ENCODE measurements around the gene SGCA.

The SGCA gene

DNA sequence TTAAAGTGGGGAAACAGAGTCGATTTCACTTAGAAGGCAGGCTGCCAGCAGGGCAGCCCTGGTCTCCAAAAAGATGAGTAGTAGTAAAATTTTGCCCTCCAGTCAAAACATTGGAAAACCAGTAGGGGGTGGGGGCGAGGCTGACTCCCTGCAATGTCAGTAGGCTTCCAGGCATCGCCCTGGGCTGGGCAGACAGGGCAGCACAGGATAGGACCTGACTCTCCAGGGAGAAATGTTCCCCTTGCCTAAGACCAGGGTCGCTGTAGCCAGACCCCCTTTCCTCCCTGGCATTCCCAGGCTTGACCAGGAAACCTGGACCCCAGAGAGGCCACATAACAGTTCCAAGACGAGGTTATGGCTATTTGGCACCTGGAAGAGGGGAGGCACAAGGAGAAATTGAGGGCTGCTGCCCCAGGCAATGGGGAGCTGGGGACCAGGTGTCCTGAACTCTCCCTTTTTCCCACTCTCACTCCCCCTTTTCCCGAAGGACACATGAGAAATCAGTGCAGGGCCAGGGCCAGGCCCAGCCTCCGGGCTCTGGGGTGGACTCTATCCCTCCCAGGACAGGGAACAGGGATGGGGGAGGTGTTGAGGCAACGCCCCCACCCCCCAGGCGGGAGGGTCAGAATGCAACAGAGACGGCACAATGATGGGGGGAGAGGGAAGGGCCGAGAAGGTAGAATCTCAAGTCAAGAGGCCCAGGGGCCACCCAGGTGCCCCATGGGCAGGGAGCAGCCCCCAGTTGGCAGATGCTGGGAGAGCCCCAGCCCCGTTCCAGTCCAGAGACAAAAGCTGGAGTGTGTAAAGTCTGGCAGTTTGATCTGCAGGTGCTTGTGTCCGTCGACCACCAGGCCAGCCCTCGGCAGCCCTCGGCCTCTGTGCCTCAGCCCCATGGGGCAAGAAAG lies 31.3 kb upstream of the SGCA start:
- no peak for DNase-seq (ENCODE audit: low read depth in 2 of 2)

DNA sequence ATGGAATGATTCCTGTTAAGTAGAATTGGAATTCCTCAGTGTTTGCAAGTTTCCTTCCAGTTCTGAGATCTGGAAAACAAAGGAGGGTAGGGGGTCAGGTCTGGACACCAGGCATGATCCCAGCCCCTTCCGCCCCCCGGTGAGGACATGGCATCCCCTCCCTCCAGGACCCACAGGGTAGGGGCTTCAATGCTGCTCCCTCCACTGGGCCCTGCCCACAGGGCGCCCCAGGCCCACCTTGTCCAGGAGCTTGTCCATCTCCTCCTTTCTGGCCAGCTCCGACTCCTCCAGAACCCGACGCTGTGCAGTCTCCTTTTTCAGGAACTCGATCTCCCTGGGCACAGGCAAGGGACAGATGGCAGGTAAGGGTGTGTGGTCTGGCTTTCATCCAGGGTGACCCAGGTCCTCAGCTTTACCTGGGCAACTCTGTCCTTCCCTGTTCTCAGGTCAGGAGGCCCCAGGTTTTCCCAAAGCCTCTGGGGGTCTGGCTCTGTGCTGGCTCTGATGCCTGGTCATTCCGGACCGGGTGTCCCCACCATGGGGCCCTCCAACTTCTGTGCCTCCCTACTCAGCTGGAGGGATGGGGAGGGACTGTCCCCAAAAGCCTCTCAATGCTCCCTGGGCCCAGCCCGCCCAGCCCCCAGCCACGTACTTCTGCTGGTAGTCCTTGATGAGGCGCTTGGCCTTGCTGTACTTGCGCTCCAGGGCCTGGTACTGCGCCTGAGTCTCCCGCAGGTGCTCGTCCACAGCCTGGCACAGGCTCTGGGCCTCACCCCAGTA lies 30.3 kb upstream of the SGCA start:
- no peak for DNase-seq (ENCODE audit: low read depth in 2 of 2)

DNA sequence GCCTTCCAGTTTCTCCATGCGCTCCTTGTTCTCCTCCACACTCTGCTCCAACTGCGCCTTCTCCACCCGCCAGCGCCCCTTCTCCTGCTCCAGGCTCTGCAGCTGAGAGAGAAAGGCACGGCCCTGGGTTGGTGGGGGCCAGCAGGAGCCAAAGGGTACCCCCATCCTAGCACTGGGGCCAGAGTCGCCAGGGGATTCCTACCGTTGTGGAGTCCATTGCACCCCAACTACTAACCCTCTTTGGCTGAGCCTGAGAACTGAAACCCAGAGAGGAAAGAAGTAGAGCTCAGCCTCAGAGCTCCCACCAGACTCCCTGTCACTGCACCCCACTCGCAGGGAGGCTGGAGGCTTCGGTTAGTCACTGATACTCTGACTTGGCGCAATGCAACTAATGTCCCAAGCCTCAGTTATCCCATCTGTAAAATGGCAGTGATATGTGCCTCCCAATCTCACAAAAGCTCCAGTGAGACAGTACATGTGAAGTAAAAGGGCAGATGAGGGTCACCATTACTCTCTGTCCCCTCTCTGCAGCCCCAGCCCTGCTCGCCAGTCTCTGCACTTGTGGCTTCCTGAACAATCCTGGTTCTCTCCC lies 29.6 kb upstream of the SGCA start:
- DNase-seq (ENCODE audit: low read depth in 2 of 2): no peak

DNA sequence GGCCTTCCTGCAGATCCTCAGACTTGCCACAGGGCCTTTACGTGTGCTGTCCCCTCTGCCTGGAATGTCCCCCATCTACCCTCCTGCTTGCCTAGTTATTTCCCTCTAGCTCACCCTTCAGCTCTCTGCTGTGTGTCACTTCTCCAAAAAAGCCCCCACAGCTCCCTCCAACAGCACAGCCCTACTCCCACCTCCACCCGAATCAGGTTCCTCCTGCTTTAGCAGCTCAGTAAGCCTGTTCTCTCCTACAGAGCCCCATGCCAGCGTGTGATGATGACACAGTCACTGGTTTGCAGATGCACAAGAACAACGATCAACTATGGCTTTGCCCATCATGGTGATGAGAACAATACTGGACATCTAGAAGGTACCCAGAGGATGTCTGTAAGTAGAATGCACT lies 28.8 kb upstream of the SGCA start:
- DNase-seq (ENCODE audit: low read depth in 2 of 2): no peak

DNA sequence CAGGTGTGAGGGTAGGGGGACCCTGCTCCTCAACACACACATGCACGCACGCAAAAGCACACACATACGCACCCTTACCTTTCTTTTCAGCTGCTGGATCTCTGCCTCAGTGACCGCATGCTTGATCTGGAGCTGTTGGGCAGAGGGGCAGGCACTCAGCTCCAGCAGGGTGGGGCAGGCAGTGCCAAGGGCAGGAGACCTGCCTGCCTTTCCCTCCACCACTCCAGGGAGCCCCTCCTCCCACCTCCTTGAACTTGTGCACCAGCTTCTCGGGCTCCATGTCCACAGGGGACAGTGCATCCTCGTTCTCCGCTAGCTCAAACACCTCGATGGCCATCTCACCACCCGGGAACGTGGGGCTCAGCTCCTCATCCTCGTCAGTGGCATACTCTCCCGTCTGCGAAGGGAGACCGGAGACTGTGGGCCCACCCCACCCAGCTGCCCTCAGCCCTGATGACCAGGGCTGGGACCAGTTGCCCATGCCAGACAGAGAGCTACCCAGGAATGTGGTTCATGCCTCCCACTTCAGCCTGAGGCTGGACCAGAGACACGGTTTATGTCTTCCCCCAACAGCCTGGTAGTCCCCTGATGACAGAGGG lies 26.5 kb upstream of the SGCA start:
- DNase-seq (ENCODE audit: low read depth in 2 of 2): no peak

DNA sequence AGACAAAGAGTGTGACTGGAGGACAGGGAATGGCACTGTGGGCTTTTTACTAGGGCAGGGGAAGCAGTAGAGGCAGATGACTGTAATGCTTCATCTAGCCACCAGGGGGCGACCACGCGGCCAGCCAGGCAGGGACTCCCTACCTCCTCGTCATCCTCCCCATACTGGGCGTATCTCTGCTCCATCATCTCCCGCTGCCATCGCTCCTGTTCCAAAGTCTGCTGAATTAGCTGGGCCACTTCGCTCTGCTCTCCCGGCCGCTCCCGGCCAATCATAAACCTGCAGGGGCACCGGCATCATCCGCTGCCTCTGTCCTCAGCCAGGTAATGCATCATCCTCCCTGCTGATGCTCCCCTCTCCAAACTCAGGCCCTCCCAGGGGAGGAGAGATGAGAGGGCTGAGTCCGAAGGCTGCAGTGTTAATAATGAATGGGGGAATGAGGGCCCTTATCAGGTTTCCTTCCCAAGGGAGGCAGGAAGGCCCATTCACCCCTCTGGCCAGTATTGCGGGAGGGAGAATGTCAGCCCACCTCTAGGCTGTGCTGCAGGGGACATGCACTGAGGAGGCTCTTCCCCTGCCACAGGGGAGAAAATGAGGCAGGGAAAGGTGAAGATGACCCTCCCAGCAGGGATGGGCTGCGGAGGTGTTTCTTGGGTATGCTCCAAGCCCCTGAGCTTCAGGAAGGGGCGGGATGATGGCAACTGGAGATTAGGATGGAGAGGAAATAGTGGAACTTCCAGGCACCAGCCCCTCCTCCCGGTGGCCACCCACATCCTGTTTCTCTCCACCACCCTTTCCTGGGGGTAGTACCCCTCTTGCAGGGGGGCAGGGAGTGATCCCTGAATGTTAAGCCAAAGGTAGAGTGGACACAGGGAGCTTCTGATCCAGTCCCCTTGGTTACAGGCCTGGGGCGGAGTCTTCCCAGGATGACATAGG lies 25.6 kb upstream of the SGCA start:
- DNase-seq (ENCODE audit: low read depth in 2 of 2): peak; percentile 74 to 78

DNA sequence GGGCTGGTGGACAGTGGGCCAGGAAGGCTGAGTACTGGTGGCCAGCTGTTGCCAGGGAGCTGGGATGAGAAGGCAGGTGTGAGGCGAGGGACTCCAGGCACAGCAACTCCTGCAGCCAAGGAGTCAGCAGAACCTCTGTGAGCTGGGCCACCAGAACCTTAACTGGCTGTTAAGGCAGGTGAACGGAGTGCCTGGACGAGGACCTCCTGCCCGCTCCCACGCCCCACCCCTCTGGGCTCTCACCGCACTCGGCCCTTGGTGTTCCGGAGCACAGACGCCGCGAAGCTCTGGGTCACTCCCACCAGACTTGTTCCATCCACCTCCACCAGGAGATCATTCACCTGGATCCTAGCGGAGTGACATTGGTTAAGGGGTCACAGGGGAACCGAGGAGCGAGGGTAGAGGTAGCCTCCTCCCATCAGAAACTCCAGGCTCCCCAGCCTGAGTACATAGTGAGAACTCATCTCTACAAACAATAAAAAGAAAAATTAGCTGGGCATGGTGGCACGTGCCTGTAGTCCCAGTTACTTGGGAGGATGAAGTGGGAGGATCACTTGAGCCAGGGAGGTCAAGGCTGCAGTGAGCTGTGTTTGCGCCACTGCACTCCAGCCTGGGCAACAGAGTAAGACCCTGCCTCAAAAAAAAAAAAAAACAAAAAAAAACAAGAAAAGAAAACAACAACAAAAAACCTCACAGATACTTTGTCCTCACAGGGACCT lies 24.6 kb upstream of the SGCA start:
- no peak for DNase-seq (ENCODE audit: low read depth in 2 of 2)

DNA sequence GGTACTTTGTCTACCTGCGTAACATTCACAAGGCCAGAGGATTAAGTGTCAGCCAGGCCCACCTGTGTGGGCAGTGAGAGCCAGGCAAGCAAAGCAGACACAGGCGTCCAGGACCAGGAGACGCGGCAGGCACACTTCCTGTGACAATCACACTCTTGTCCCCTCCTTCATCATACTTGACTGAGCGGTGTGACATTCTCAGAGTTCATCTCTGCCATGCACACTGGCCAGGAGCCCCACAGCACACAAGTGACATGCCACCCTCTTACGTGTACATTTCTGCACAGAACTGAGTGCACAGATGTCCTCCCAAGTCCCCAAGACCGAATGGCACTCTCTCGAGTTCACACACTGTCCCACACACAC lies 24.1 kb upstream of the SGCA start:
- no peak for DNase-seq (ENCODE audit: low read depth in 2 of 2)

DNA sequence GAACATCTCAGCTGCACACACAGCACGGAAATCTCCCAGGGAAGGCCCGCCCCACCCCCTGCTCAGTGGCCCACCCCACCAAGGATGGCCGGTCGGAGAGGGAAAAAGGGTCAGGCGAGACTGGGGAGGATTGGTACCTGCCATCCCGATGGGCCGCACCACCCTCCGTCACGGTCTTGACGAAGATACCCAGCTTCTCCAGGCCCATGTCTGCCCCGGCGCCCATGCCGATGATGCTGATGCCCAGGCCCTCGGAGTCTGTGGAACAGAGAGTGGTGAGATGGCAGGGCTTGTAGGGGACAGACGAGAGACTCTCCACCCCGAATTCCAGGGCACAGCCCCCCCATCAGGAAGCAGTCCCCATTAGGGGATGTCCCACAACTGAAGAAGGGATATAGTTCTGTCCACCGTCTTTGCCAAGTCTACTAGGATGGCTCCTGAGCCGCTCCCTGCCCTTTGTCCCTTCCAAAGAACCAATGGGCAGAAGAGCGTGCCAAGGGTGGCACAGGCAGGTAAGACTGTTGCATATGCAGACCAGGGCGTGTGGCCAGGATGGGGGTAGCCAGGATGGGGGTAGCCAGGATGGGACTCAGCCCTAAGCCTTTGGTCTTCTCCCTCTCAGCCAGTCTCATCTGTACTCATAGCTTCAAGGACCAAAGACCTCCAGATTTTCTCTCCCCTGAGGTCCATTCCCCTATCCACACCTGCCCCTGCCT lies 22.2 kb upstream of the SGCA start:
- no peak for DNase-seq (ENCODE audit: low read depth in 2 of 2)

DNA sequence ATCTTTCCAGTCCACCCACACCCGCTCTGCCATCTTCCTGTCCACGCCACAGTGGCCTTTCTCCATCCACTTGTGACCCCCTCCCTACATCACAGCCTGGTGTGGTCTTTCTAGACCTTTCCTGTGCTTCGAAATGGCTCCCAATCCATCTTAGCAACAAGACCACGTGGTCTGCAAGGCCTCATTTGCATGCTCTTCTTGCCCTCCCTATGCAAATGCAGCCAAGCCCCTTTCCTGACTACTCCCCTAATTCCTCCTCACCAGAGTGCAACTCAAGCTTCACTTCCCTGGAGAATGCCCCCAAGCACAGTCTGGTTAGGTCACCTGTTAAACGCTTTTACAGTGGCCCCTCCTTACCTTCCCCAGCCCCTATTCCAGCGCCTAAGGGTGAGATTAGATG lies 21.4 kb upstream of the SGCA start:
- DNase-seq (ENCODE audit: low read depth in 2 of 2): no peak

DNA sequence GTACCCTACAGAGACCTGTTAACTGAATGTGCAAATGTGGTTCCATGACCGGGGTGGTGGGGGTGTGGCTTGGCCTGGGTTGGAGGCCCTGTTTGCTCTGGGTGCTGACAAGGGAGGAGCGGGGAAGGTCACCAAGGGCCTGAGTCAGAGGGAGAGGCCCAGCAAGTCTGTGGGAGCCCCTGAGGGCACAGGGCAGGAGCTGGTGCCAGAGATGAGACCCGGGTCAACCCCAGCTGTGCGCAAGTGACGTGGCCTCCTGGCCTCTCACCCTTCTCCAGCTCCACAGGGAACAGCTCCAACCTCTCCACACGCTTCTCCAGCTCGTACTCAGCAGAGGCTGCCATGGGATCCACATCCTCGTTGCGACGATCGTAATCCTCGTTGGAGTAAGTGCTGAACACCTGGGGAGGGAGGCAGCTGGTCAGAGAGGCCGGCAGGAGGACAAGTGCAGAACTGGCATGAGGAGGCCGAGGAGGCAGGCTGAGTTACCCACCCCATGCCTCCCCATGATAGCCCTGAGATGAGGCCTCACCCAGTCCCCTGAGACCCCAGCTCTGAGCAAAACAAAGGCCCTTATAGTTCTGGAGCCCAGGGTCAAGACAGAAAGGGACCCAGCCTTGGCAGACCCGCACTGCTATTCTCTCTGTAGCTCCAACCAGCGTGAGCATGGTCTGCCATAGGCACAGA lies 20.8 kb upstream of the SGCA start:
- no peak for DNase-seq (ENCODE audit: low read depth in 2 of 2)

DNA sequence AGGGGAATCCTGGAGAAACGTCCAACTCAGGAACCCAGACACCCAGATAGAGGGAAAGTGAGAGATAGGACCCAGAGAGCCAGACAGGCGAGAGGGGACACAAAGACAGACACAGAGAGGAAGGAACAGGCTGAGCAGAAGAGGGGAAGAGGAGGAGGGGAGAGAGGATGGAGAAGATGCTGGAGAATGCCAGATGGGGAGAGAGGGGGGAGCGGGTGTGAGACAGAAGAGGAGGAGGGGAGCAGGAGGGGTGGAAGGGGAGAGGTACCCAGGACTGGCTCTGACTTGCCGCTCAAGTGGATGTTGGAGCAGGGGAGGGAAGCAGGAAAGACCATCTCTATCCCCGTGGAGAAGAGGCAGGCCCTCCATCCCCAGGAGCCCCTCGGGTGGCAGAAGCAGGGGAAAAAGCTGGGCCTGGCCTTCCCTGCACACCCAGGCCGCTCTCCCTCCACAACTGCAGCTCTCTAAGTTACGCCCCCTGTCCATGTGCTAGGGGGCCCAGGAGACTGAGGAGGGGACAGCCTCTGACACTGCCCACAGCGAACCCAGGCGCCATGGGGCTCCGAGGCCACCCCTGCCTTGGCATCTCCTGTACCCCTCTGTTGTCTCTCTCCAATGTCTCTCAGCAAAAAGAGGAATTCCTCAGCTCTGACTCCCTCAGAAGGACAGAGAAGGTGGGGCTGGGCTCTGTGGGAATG lies 20.1 kb upstream of the SGCA start:
- DNase-seq (ENCODE audit: low read depth in 2 of 2): no peak

DNA sequence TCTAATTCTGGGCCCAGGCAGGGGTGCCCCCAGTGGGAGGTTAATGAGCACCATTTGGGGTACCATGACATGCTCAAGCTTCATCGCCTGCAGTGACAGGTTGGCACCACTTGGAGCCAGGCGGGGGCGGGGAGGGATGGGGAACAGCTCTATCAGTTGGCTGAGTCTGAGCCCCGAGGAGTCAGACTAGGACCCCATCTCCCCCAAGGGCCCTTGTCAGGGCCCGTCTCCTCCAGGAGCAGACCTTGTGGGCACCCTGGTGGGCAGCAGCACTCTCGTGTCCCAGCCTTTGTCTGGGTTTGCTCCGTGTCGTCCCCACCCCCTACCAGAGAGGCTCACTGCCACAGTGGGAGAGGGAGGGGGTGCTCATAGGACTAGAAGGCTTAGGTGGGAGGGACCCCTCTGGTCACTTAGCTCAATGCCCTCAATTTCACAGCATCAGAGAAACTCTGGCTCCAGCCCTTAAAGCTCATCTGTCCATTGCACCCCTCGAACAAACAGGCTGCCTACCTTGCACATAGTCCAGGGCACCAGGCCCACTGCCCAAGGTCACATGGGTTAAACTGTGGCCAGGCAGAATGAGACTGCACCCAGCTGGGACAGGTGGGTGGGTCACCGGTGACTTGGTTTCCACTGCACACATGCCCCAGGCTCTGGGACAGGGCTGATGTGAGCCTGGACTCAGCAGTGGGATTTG lies 19.4 kb upstream of the SGCA start:
- no peak for DNase-seq (ENCODE audit: low read depth in 2 of 2)

DNA sequence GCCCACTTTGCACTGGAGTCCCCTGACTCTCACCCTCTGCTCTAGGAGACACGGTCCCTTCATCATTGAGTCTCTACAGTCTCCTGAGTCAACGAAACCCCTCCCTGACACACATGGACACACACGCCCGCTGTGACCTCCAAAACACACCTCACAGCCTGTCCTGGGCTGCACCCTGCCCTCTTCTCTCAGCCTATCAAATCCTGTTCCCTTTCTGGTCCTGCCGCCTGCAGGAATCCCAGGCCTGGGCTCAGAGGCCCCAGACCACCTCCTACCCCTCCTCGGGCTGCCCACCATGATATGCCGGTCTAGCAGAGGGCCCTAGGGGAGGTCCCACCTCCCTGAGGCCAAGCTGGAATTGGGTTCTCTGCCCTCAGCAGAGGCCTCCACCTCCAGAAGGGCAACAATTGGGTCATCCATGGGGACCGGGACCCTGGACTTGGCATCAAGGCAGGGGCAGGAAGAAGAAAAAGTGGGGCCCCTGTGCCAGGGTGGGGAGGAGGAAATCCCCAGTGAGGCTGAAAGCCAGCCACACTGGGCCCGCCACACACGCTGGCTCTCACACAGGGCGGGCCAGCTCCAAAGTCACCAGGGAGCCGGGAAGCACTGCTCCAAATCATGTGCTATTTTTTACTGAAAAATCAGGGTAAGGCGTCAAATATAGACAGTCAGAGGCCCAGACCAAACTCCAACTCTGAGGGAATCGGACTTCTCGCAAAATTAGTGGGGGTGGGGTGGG lies 18.7 kb upstream of the SGCA start:
- DNase-seq (ENCODE audit: low read depth in 2 of 2): no peak

DNA sequence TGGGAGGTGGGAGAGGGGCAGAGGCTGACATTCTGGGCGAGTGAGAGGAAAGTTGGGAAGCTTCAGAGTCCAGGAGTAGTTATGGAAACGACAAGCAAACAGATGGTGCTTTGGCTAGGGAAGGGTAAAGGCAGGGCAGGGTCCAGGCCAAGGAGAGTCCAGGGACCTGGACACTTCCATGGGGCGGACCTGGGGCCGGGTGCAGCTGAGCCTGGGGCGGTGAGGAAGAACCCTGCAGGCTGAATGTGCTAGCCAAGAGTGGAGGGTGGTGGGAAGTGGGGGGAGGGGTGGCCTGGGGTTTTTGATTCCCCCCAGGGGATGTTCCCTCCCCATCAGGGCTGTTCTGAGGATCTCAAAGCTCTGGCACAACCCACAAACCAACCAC lies 18.0 kb upstream of the SGCA start:
- no peak for DNase-seq (ENCODE audit: low read depth in 2 of 2)

DNA sequence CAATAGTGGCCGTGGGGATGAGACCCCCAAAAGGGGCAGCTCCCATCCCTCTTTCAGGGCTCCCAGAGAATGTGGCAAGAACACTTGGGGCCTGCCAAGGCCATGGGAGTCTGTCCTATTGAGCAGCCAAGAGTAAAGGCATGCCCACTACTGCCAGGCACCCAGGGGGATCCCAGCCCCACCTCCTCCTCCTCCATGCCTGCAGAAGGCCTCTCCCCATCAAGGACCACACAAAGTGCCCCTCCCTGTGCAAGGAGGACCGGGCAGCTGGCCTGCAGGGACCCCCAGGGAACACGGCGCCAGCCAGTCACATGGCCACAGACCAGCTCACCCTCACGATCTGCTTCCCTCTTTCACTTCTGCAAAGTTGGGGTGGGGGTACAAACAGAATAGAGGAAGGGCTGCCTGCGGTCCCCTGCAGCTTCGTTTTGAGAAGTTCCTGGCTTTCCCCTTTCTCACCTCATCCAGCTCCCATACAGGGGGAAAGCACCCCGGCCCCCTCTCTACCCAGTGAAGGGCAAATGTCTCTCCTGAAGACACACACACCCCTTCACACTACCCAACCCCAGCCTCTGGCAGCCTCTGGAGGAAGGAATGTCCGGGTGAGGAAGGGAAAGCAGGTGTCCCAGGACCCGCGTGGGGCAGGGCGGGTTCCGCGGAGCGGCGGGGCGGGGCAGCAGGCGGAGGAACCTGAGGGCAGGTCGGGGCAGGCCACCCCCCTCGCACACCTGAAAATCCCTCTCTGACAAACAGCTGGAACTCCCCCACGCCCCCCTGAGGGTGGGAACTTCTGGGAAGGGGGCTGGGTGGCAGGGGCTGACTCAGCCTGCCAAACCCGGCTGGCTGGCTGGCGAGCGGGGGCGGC lies 17.3 kb upstream of the SGCA start:
- peak; percentile 57 to 69 for DNase-seq (ENCODE audit: low read depth in 2 of 2)

DNA sequence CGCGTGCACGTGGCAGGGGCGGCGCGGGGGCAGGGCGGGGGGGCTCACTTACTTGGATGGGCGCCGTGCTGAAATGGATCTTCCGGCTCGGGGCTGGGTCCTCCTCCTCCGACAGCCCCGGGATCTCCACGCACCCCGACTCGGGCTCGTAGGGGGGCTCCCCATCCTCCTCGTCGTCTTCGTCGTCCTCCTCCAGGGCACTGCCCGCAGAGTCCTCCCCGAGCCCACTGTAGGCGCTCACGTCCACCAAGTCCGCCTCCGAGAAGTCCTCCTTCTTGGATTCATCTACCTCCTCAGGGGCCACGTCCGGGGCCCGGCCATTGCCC lies 16.8 kb upstream of the SGCA start:
- DNase-seq (ENCODE audit: low read depth in 2 of 2): no peak
